NCI-H82 treated with DMSO at 0.1 percent for 48 hours (cell line): ENCODE data around the gene MYB.

Experiments
- DNase-seq: peaks from one replicate; lab custom pipeline; 2025; ENCODE audit not compliant: unreplicated experiment; lab: John Stamatoyannopoulos, UW

MYB gene

GRCh38 chr6:135187372-135187771 lies 6.3 kb downstream of the MYB start:
- no peak for DNase-seq

GRCh38 chr6:135188718-135189117 lies 7.6 kb downstream of the MYB start:
- no peak for DNase-seq

GRCh38 chr6:135189344-135189743 lies 8.2 kb downstream of the MYB start:
- DNase-seq = no peak

- no peak for DNase-seq
Observed at GRCh38 chr6:135191508-135192255, 10.6 kb downstream of the MYB start.

GRCh38 chr6:135192256-135193174 lies 11.4 kb downstream of the MYB start:
- no peak for DNase-seq

- DNase-seq = no peak
Observed at GRCh38 chr6:135193221-135193620, 12.1 kb downstream of the MYB start.

- no peak for DNase-seq
Observed at GRCh38 chr6:135195041-135195440, 13.9 kb downstream of the MYB start.

GRCh38 chr6:135195522-135195921 lies 14.4 kb downstream of the MYB start:
- DNase-seq = no peak

- DNase-seq = no peak
Observed at GRCh38 chr6:135196739-135197510, 15.8 kb downstream of the MYB start.

GRCh38 chr6:135202836-135203235 lies 21.7 kb downstream of the MYB start:
- no peak for DNase-seq

- no peak for DNase-seq
Observed at GRCh38 chr6:135204951-135205350, 23.8 kb downstream of the MYB start.

GRCh38 chr6:135209803-135210202 lies 28.7 kb downstream of the MYB start:
- no peak for DNase-seq

GRCh38 chr6:135210632-135211305 lies 29.7 kb downstream of the MYB start:
- DNase-seq = no peak

- no peak for DNase-seq
Observed at GRCh38 chr6:135211306-135211702, 30.2 kb downstream of the MYB start.

GRCh38 chr6:135212020-135212806 lies 31.1 kb downstream of the MYB start:
- DNase-seq = no peak

- DNase-seq = no peak
Observed at GRCh38 chr6:135212935-135213334, 31.8 kb downstream of the MYB start.

- no peak for DNase-seq
Observed at GRCh38 chr6:135213616-135214015, 32.5 kb downstream of the MYB start.

- DNase-seq = no peak
Observed at GRCh38 chr6:135215160-135215559, 34.1 kb downstream of the MYB start.

GRCh38 chr6:135215563-135215962 lies 34.5 kb downstream of the MYB start:
- no peak for DNase-seq

GRCh38 chr6:135217663-135218062 lies 36.6 kb downstream of the MYB start:
- DNase-seq = no peak
